ENCODE results near the gene IDH3A. TPM values are rescaled to one million over a fixed set of nuclear protein-coding genes. Genes with fewer than 3 reads are reported as not detected.

IDH3A gene
- polyA plus RNA-seq, 3 donors: 46.5 to 85.0 (median 74.0) TPM

DNA sequence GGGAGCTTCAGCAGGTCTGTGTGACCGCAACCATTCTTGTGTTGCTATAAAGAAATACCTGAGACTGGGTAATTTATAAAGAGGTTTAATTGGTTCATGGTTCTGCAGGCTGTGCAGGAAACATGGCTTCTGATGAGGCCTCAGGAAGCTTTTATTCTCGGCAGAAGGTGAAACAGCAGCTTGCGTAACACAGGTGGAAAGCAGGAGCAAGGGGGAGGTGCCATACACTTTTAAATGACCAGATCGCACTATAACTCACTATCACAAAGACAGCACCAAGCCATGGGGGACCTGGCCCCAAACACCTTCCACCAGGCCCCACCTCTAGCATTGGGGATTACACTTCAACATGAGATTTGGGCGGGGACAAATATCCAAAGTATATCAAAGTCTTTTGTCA, 9.6 kb upstream of the IDH3A start:
- 79% methylated on average over 4 of the region's 5 CpGs for WGBS (ENCODE audit: insufficient coverage)
- no peaks in the 10 kb centered on the region for H4K20me1 ChIP-seq (ENCODE audit: insufficient read depth, low read length)
- H3K27me3 ChIP-seq (ENCODE audit: control insufficient read depth in 2 of 2, insufficient read depth in 2 of 2, low read length in 2 of 2): no peaks in the 10 kb centered on the region
- no peak overlapping the region for H3K4me3 Mint-ChIP-seq
- no peak overlapping the region for H3K27ac Mint-ChIP-seq
- no peak overlapping the region for H3K27ac ChIP-seq (ENCODE audit: low read depth in 1 of 2, low read length in 2 of 2)
- intact Hi-C loops (cut with micrococcal nuclease): no loop called here
- no peak overlapping the region for H3K9ac ChIP-seq (ENCODE audit: insufficient read depth, low read length, poor library complexity, severe bottlenecking)
- no peaks in the 10 kb centered on the region for H3K4me1 ChIP-seq (ENCODE audit: control insufficient read depth in 1 of 2, insufficient read depth in 2 of 2, low read length in 2 of 2)
- H2AFZ ChIP-seq (ENCODE audit: insufficient read depth, low read depth, low read length, poor library complexity, severe bottlenecking): no peak overlapping the region
- H3K9me3 ChIP-seq (replicated peaks in 1 of 2; ENCODE audit: control insufficient read depth in 1 of 2, insufficient read depth in 1 of 2, low read length in 2 of 2): no peaks in the 10 kb centered on the region
- H3K36me3 Mint-ChIP-seq: no peaks in the 10 kb centered on the region
- no peaks in the 10 kb centered on the region for H3K9me3 Mint-ChIP-seq
- no peaks in the 10 kb centered on the region for H3K79me2 ChIP-seq (ENCODE audit: insufficient read depth, low read length)
- DNase-seq: no peak
- no peak overlapping the region for H3K4me2 ChIP-seq (replicated peaks; ENCODE audit: extremely low read depth, low read length, poor library complexity, severe bottlenecking)
- no peaks in the 10 kb centered on the region for H3K36me3 ChIP-seq (replicated peaks in 1 of 2; ENCODE audit: control insufficient read depth in 1 of 2, insufficient read depth in 2 of 2, low read length in 2 of 2)
- no peaks in the 10 kb centered on the region for H3K4me1 Mint-ChIP-seq
- no peak overlapping the region for H3K4me3 ChIP-seq (replicated peaks in 1 of 3; ENCODE audit: low read depth in 2 of 3, low read length in 3 of 3)
- TF ChIP-seq, protein P1, sequence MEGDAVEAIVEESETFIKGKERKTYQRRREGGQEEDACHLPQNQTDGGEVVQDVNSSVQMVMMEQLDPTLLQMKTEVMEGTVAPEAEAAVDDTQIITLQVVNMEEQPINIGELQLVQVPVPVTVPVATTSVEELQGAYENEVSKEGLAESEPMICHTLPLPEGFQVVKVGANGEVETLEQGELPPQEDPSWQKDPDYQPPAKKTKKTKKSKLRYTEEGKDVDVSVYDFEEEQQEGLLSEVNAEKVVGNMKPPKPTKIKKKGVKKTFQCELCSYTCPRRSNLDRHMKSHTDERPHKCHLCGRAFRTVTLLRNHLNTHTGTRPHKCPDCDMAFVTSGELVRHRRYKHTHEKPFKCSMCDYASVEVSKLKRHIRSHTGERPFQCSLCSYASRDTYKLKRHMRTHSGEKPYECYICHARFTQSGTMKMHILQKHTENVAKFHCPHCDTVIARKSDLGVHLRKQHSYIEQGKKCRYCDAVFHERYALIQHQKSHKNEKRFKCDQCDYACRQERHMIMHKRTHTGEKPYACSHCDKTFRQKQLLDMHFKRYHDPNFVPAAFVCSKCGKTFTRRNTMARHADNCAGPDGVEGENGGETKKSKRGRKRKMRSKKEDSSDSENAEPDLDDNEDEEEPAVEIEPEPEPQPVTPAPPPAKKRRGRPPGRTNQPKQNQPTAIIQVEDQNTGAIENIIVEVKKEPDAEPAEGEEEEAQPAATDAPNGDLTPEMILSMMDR (IDR thresholded peaks at IDR 0.05): no peak
- peaks cover 0 to 2% (median 2%) of the 10 kb centered on the region in 3 donors for H3K27me3 Mint-ChIP-seq (ENCODE audit: low read depth in 3 of 3)

DNA sequence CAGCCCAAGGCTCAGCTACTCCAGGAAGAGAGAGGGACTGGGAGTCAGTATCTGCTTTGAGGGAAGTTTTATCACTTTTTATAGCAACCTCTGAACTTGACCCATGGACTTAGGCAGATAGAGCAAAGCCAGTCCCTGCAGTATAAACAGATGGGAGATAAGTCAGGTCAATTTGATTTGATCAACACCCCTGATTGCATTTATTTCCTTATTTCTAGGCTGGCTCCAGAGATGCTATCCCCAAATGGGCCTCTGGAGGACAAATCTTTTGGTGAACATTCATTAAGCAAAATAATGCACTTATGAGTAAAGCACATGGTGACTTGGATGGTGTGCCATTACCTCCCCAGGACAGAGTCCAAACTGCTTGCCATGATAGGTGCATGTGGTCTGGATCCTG, 8.9 kb upstream of the IDH3A start:
- no peak overlapping the region for H2AFZ ChIP-seq (ENCODE audit: insufficient read depth, low read depth, low read length, poor library complexity, severe bottlenecking)
- no peaks in the 10 kb centered on the region for H3K4me1 ChIP-seq (ENCODE audit: control insufficient read depth in 1 of 2, insufficient read depth in 2 of 2, low read length in 2 of 2)
- Mint-ChIP-seq H3K4me3 (no peak overlapping the region), H3K36me3 (no peaks in the 10 kb centered on the region), H3K27ac (no peak overlapping the region), H3K27me3 (ENCODE audit: low read depth in 3 of 3) (peaks cover 0 to 2% (median 0%) of the 10 kb centered on the region in 3 donors), H3K4me1 (no peaks in the 10 kb centered on the region), H3K9me3 (no peaks in the 10 kb centered on the region)
- TF ChIP-seq, protein P1 (IDR thresholded peaks at IDR 0.05): no peak
- no peaks in the 10 kb centered on the region for H3K9me3 ChIP-seq (replicated peaks in 1 of 2; ENCODE audit: control insufficient read depth in 1 of 2, insufficient read depth in 1 of 2, low read length in 2 of 2)
- no peak for DNase-seq
- H3K79me2 ChIP-seq (ENCODE audit: insufficient read depth, low read length): no peaks in the 10 kb centered on the region
- H3K9ac ChIP-seq (ENCODE audit: insufficient read depth, low read length, poor library complexity, severe bottlenecking): no peak overlapping the region
- no peaks in the 10 kb centered on the region for H4K20me1 ChIP-seq (ENCODE audit: insufficient read depth, low read length)
- H3K36me3 ChIP-seq (replicated peaks in 1 of 2; ENCODE audit: control insufficient read depth in 1 of 2, insufficient read depth in 2 of 2, low read length in 2 of 2): no peaks in the 10 kb centered on the region
- intact Hi-C loops (cut with micrococcal nuclease): no loop called here
- no peaks in the 10 kb centered on the region for H3K27me3 ChIP-seq (ENCODE audit: control insufficient read depth in 2 of 2, insufficient read depth in 2 of 2, low read length in 2 of 2)
- H3K4me3 ChIP-seq (replicated peaks in 1 of 3; ENCODE audit: low read depth in 2 of 3, low read length in 3 of 3): no peak overlapping the region
- H3K27ac ChIP-seq (ENCODE audit: low read depth in 1 of 2, low read length in 2 of 2): no peak overlapping the region
- no peak overlapping the region for H3K4me2 ChIP-seq (replicated peaks; ENCODE audit: extremely low read depth, low read length, poor library complexity, severe bottlenecking)

Measured in CD14-positive monocyte (primary cell).